Endothelial cell of umbilical vein (primary cell): Measurements from ENCODE around the gene NYAP1. TPM values are rescaled to one million over a fixed set of nuclear protein-coding genes. Genes with fewer than 3 reads are reported as not detected.

Experiments used
- BruUV-seq: library from RNA; stranded (reverse); fragments of 400-500 nt; replicated peaks from 2 replicates; lab custom pipeline; 2021; lab: Mats Ljungman, UMichigan
- CTCF ChIA-PET: fragments of 300-600, 350-600 bp; sonication (Branson Sonifier 250); formaldehyde crosslinking; loops from one replicate; lab custom pipeline; 2021; ENCODE audit warnings: antibody characterized with exemption, inconsistent platforms; lab: Charles Lee
- POLR2A ChIA-PET: fragments of 300-600, 350-600 bp; sonication (Branson Sonifier 250); formaldehyde crosslinking; loops from one replicate; lab custom pipeline; 2021; ENCODE audit warnings: antibody characterized with exemption, inconsistent platforms; lab: Charles Lee
- DNase-seq: peaks from one replicate; pipeline ENCODE4 v3.0.0-alpha.2; 2011; ENCODE audit warnings: low read depth, low spot score
- FAIRE-seq: peaks from 2 replicates; lab custom pipeline; 2011; peaks lifted over from hg19 to GRCh38; lab: Jason Lieb, UNC
- H2AFZ ChIP-seq: 2 replicates; pipeline ENCODE4 v1.6.0; 2012; ENCODE audit warnings: low read depth, low read length, control low read depth, inconsistent platforms
- H3K27ac ChIP-seq: 2 replicates; pipeline ENCODE4 v1.5.1; 2011; ENCODE audit warnings: low read depth, mild to moderate bottlenecking, control low read depth, low read length, moderate library complexity; ENCODE audit not compliant: insufficient read depth
- H3K27me3 ChIP-seq, 2 experiments: 2 replicates each; pipeline versions ENCODE4 v1.6.0 to v1.6.1; 2011; ENCODE audit warnings: low read length in 2 of 2, mixed read lengths in 1 of 2; ENCODE audit not compliant: control insufficient read depth in 2 of 2, insufficient read depth in 2 of 2
- H3K36me3 ChIP-seq, 2 experiments: 2 replicates in 1 of 2; 3 replicates in 1 of 2; pipeline ENCODE4 v1.5.1; 2011; ENCODE audit warnings: low read length in 2 of 2, mild to moderate bottlenecking in 1 of 2, moderate library complexity in 1 of 2; ENCODE audit not compliant: control insufficient read depth in 2 of 2, insufficient read depth in 2 of 2; ENCODE audit errors: extremely low read depth in 1 of 2
- H3K4me1 ChIP-seq: 3 replicates; pipeline ENCODE4 v1.5.1; 2011; ENCODE audit warnings: mild to moderate bottlenecking, low read length; ENCODE audit not compliant: control insufficient read depth, insufficient read depth; ENCODE audit errors: extremely low read depth
- H3K4me2 ChIP-seq: 2 replicates; pipeline ENCODE4 v1.6.1; 2011; ENCODE audit warnings: low read length, control low read depth, mixed read lengths; ENCODE audit not compliant: insufficient read depth
- H3K4me3 ChIP-seq, 3 experiments: fragments of 200-600 bp in 1 of 3; sonication (generic), shearing (Covaris generic) in 1 of 3; replicated peaks in 1 of 3; 2 replicates each; pipeline ENCODE4 v1.5.1; 2011 to 2016; ENCODE audit warnings: control low read depth in 3 of 3, low read length in 3 of 3, mild to moderate bottlenecking in 2 of 3, inconsistent platforms in 1 of 3, low read depth in 1 of 3, moderate library complexity in 1 of 3; ENCODE audit not compliant: insufficient read depth in 1 of 3
- H3K79me2 ChIP-seq: 2 replicates; pipeline ENCODE4 v1.6.0; 2012; ENCODE audit warnings: low read length, inconsistent platforms; ENCODE audit not compliant: control insufficient read depth, insufficient read depth
- H3K9ac ChIP-seq: replicated peaks from 2 replicates; pipeline ENCODE3; 2011; ENCODE audit warnings: low read length, control low read depth; ENCODE audit not compliant: insufficient read depth; ENCODE audit errors: extremely low read depth
- H3K9me1 ChIP-seq: replicated peaks from 3 replicates; pipeline ENCODE4 v1.6.0; 2011; ENCODE audit warnings: mild to moderate bottlenecking, low read length; ENCODE audit not compliant: control insufficient read depth, insufficient read depth; ENCODE audit errors: extremely low read depth
- H3K9me3 ChIP-seq: replicated peaks from 2 replicates; pipeline ENCODE4 v1.5.1; 2012; ENCODE audit warnings: low read length, inconsistent platforms; ENCODE audit not compliant: control insufficient read depth, insufficient read depth
- H4K20me1 ChIP-seq: replicated peaks from 2 replicates; pipeline ENCODE3; 2011; ENCODE audit warnings: mild to moderate bottlenecking, low read length; ENCODE audit not compliant: control insufficient read depth, insufficient read depth; ENCODE audit errors: extremely low read depth
- CTCF ChIP-seq, 2 donors: IDR thresholded peaks; 1 replicate in 1 of 2; 2 replicates in 1 of 2; pipeline ENCODE4 v1.5.1; 2011; ENCODE audit warnings: low read length in 2 of 2, mild to moderate bottlenecking in 2 of 2, moderate library complexity in 2 of 2, control low read depth in 1 of 2, inconsistent platforms in 1 of 2, low read depth in 1 of 2; ENCODE audit not compliant: insufficient read depth in 1 of 2; ENCODE audit errors: extremely low read depth in 1 of 2
- EZH2 ChIP-seq: IDR thresholded peaks from 2 replicates; pipeline ENCODE4 v1.6.1; 2012; ENCODE audit warnings: borderline replicate concordance, low read depth, mild to moderate bottlenecking, moderate library complexity, low read length, inconsistent platforms; ENCODE audit not compliant: severe bottlenecking
- FOS ChIP-seq: IDR thresholded peaks from 2 replicates; pipeline ENCODE4 v1.6.1; 2011; ENCODE audit warnings: mild to moderate bottlenecking, low read length, moderate library complexity, borderline replicate concordance; ENCODE audit not compliant: insufficient read depth
- GATA2 ChIP-seq: IDR thresholded peaks from 2 replicates; pipeline ENCODE4 v1.7.0; 2011; ENCODE audit warnings: low read depth, mild to moderate bottlenecking, moderate library complexity, mixed read lengths, low read length; ENCODE audit not compliant: insufficient read length, insufficient read depth
- JUN ChIP-seq: IDR thresholded peaks from 2 replicates; pipeline ENCODE4 v1.6.1; 2011; ENCODE audit warnings: borderline replicate concordance, low read depth; ENCODE audit not compliant: insufficient read length, insufficient read depth
- MAX ChIP-seq: IDR thresholded peaks from 2 replicates; pipeline ENCODE4 v1.6.1; 2011; ENCODE audit not compliant: insufficient read depth, insufficient read length
- MYC ChIP-seq: IDR thresholded peaks from one replicate; pipeline ENCODE4 v1.6.1; 2011; ENCODE audit warnings: mild to moderate bottlenecking, low read depth, low read length
- POLR2A ChIP-seq: IDR thresholded peaks from 2 replicates; pipeline ENCODE4 v1.6.1; 2012; ENCODE audit warnings: low read depth, mild to moderate bottlenecking, control low read depth, low read length
- POLR2AphosphoS5 ChIP-seq: IDR thresholded peaks from 2 replicates; pipeline ENCODE4 v1.6.1; 2012; ENCODE audit warnings: low read depth, mild to moderate bottlenecking, control low read depth, low read length, moderate library complexity; ENCODE audit not compliant: insufficient read depth
- dilution Hi-C: fragments of 300-500 bp; cut with MboI; formaldehyde crosslinking; loops from one replicate; pipeline ENCODE4 v1.15.0; 2019; ENCODE audit warnings: low sequenced_read_pairs; ENCODE audit not compliant: extremely low pct_ligation_motif_present
- intact Hi-C: fragments of 100-400 bp; cut with micrococcal nuclease; formaldehyde crosslinking; loops from one replicate; pipeline ENCODE4 v1.10.0; 2022
- polyA plus RNA-seq, 4 experiments: library from polyadenylated mRNA; depleted of rRNA in 3 of 4; stranded (reverse) in 3 of 4; unstranded in 1 of 4; fragments of >200 nt; gene quantifications; 2 replicates each; pipeline versions ENCODE4 v1.2.1 to v1.2.3, GENCODE V29; 2011 to 2012; ENCODE audit warnings: missing spikeins in 1 of 4
- total RNA-seq: library from RNA; stranded (reverse); gene quantifications from 2 replicates; pipeline ENCODE4 v1.2.3, GENCODE V29; 2021

The NYAP1 gene
- total and polyA plus RNA-seq, 2 donors (not counting 3 experiments of a cell fraction or from before 2014, with no cell fraction given): 0.37 to 2.8 TPM

GRCh38 chr7:100513212-100513810 is 29.6 kb downstream of the NYAP1 start:
- ChIA-PET CTCF (no interaction called here), POLR2A (no interaction called here)
- no peaks in the 10 kb centered on the region for H3K27me3 ChIP-seq
- BruUV-seq: no TSS peak
- H3K36me3 ChIP-seq: no peaks in the 10 kb centered on the region
- no peak overlapping the region for H3K4me3 ChIP-seq
- no peaks in the 10 kb centered on the region for H3K9me1 ChIP-seq
- dilution Hi-C loops (no loop called here), intact Hi-C loops (no loop called here)
- no peaks in the 10 kb centered on the region for H3K9me3 ChIP-seq
- H3K4me2 ChIP-seq: no peak overlapping the region
- H3K27ac ChIP-seq: no peak overlapping the region
- H3K9ac ChIP-seq: no peak overlapping the region
- TF ChIP-seq EZH2 (no peak), POLR2A (no peak), MAX (no peak), GATA2 (no peak), POLR2AphosphoS5 (no peak), JUN (no peak), CTCF (IDR thresholded peaks at IDR 0.05; ENCODE audit: extremely low read depth in 1 of 2, insufficient read depth in 1 of 2, low read depth in 1 of 2, low read length in 2 of 2) (no peak), FOS (no peak), MYC (no peak)
- H3K79me2 ChIP-seq: no peaks in the 10 kb centered on the region
- no peak for FAIRE-seq
- peaks cover 12% of the 10 kb centered on the region for H3K4me1 ChIP-seq
- no peak overlapping the region for H2AFZ ChIP-seq
- no peak for DNase-seq
- no peaks in the 10 kb centered on the region for H4K20me1 ChIP-seq
